Measurements from ENCODE around the gene ZNF148. TPM values are rescaled to one million over a fixed set of nuclear protein-coding genes. Genes with fewer than 3 reads are reported as not detected.

The ZNF148 gene
- total RNA-seq, 1 donor from 2014 or later, result 16.5 TPM

- Histone ChIP-seq H3K27ac (no peak overlapping the region), H3K36me3 (peaks cover 0 to 8% of the 10 kb centered on the region in 2 donors), H3K4me1 (no peaks in the 10 kb centered on the region), H3K9me3 (no peaks in the 10 kb centered on the region), H3K27me3 (no peaks in the 10 kb centered on the region), H3K4me3 (no peak overlapping the region)
- no peak for TF ChIP-seq POLR2AphosphoS5 (IDR thresholded peaks at IDR 0.05; ENCODE audit: insufficient read depth in 1 of 2, low read depth in 1 of 2)
- intact Hi-C loops (cut with DNase I), result no loop called here
- no peak for DNase-seq (ENCODE audit: extremely low spot score in 2 of 2)
These were observed 107.7 kb downstream of the ZNF148 start for GRCh38 chr3:125267460-125267859.

GRCh38 chr3:125266971-125267370, 108.2 kb downstream of the ZNF148 start:
- no peak overlapping the region for H3K4me3 ChIP-seq
- H3K36me3 ChIP-seq, result peaks cover 0 to 5% of the 10 kb centered on the region in 2 donors
- no peaks in the 10 kb centered on the region for H3K9me3 ChIP-seq
- TF ChIP-seq POLR2A (IDR thresholded peaks at IDR 0.05), result no peak
- TF ChIP-seq POLR2AphosphoS5 (IDR thresholded peaks at IDR 0.05; ENCODE audit: insufficient read depth in 1 of 2, low read depth in 1 of 2), result no peak
- TF ChIP-seq CTCF (IDR thresholded peaks at IDR 0.05), result no peak
- no peak for DNase-seq (ENCODE audit: extremely low spot score in 2 of 2)
- intact Hi-C loops (cut with DNase I), result no loop called here
- no peaks in the 10 kb centered on the region for H3K27me3 ChIP-seq
- H3K27ac ChIP-seq, result no peak overlapping the region
- H3K4me1 ChIP-seq, result no peaks in the 10 kb centered on the region

GRCh38 chr3:125262161-125262560, 113.0 kb downstream of the ZNF148 start:
- Histone ChIP-seq H3K27me3 (no peaks in the 10 kb centered on the region), H3K27ac (no peak overlapping the region), H3K9me3 (no peaks in the 10 kb centered on the region), H3K4me3 (no peak overlapping the region), H3K36me3 (no peaks in the 10 kb centered on the region), H3K4me1 (no peaks in the 10 kb centered on the region)
- no peak for TF ChIP-seq CTCF (IDR thresholded peaks at IDR 0.05)
- TF ChIP-seq POLR2AphosphoS5 (IDR thresholded peaks at IDR 0.05; ENCODE audit: insufficient read depth in 1 of 2, low read depth in 1 of 2), result no peak
- no peak for TF ChIP-seq POLR2A (IDR thresholded peaks at IDR 0.05)
- DNase-seq (ENCODE audit: extremely low spot score in 2 of 2), result no peak
- intact Hi-C loops (cut with DNase I), result no loop called here

GRCh38 chr3:125261031-125261430, 114.1 kb downstream of the ZNF148 start:
- TF ChIP-seq CTCF (IDR thresholded peaks at IDR 0.05), result no peak
- TF ChIP-seq POLR2A (IDR thresholded peaks at IDR 0.05), result no peak
- no peak for TF ChIP-seq POLR2AphosphoS5 (IDR thresholded peaks at IDR 0.05; ENCODE audit: insufficient read depth in 1 of 2, low read depth in 1 of 2)
- H3K4me3 ChIP-seq, result no peak overlapping the region
- H3K27ac ChIP-seq, result no peak overlapping the region
- H3K36me3 ChIP-seq, result no peaks in the 10 kb centered on the region
- no peak for DNase-seq (ENCODE audit: extremely low spot score in 2 of 2)
- no peaks in the 10 kb centered on the region for H3K4me1 ChIP-seq
- H3K27me3 ChIP-seq, result no peaks in the 10 kb centered on the region
- intact Hi-C loops (cut with DNase I), result no loop called here
- no peaks in the 10 kb centered on the region for H3K9me3 ChIP-seq

- Histone ChIP-seq H3K27ac (no peak overlapping the region), H3K4me3 (no peak overlapping the region), H3K36me3 (no peaks in the 10 kb centered on the region), H3K9me3 (no peaks in the 10 kb centered on the region), H3K4me1 (no peaks in the 10 kb centered on the region), H3K27me3 (no peaks in the 10 kb centered on the region)
- intact Hi-C loops (cut with DNase I), result no loop called here
- TF ChIP-seq POLR2A (IDR thresholded peaks at IDR 0.05), result no peak
- TF ChIP-seq POLR2AphosphoS5 (IDR thresholded peaks at IDR 0.05; ENCODE audit: insufficient read depth in 1 of 2, low read depth in 1 of 2), result no peak
- TF ChIP-seq CTCF (IDR thresholded peaks at IDR 0.05), result no peak
- no peak for DNase-seq (ENCODE audit: extremely low spot score in 2 of 2)
These were observed 115.0 kb downstream of the ZNF148 start for GRCh38 chr3:125260158-125260557.
